ENCODE data around the gene NPAS2.

Gene NPAS2

DNA sequence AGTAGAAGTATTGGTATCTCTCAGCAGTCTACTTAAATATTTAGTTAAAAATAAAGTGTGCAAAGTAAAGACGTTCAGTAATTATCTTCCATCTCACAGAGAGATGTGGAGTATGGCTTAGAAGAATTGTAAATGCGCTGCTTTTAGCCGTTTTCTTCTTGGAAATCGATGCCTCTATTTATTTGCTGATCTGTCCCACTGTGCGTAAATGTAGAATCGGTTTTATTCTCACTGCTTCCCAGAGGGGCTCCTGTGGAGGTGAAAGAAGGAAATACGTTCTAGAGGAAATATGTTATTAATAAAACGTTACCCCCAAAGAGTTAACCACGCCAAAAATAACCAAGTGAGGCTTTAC lies 1.9 kb downstream of the NPAS2 start:
- no peak for DNase-seq (ENCODE audit: low spot score)

DNA sequence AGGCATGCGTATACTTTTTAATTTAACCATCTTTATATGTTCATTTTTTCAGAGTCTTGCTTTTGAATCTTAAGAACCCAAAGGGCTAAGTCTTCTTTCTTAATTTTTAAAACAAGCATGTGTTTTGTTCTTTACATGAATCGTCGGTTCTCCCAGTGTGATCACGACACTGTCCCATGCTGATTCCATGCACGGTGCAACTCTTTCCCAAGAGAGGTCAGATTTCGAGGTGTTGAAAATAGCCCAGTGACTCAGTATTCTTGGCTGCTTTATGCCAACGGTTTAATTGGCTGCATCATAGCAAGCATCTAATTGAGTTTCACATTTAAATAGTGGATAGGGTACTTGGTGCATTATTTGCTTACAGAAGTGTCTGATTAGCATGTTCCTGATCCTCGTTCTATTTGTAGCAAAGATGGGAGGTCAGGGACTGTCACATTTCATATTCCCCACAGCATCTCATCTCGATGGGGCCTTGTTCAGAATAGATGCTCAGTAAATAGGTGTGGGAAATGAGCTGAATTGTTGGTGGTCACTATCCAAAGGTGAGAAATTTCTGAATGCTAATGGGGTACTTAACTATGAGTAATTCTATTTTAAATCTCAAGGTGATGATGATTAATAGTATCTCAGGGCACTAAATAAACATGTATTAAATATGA lies 2.8 kb downstream of the NPAS2 start:
- DNase-seq (ENCODE audit: low spot score), result no peak

- no peak for DNase-seq (ENCODE audit: low spot score)
These were observed 3.9 kb downstream of the NPAS2 start for GRCh38 chr2:100823665-100824438.

GRCh38 chr2:100824842-100825241 lies 4.9 kb downstream of the NPAS2 start:
- DNase-seq (ENCODE audit: low spot score), result no peak

GRCh38 chr2:100826494-100826893 lies 6.6 kb downstream of the NPAS2 start:
- DNase-seq (ENCODE audit: low spot score), result no peak

DNA sequence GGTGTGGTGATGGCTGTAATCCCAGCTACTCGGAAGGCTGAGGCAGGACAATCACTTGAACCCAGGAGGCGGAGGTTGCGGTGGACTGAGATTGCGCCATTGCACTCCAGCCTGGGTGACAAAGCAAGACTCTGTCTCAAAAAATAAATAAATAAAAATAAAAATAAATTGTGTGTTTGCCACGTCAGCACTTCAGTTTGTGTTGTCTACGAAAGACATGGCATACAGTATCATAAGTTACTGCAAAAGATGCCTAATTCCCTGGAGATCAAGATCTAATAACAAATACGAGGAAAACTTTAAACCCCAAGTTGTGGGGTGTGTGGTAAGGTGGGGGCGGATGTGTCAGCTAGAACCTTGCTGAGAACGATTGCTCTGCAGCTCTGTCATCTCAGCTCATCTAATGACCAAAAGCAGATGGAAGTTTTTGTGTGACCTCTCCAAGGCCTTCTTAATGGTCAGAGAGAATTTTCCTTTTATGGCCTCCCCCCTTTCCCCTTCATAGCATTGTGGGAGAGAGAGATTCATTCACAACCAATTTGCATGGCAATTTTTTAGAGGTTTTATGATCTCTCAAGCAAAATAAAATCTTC lies 11.3 kb downstream of the NPAS2 start:
- no peak for DNase-seq (ENCODE audit: low spot score)

- DNase-seq (ENCODE audit: low spot score), result no peak
These were observed 11.9 kb downstream of the NPAS2 start for GRCh38 chr2:100831831-100832230.

DNA sequence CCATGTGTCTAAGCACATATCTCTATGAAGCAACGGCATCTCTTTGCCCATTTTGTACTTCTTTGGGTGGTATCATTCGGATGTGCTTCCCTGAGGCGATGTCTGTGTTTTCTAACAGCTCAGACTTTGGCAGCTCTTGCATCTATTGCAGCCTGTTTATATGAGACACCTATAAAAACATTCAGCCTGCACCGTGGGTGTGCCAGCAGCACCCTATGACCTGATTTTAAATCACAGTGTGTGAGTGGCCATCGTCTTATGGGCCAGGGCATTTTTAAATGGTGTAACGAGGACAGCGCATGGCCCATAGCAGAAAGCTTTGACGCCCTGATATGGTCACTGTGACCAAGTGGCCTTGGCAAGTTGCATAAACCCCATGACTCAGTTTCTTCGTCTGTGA lies 12.9 kb downstream of the NPAS2 start:
- no peak for DNase-seq (ENCODE audit: low spot score)

DNA sequence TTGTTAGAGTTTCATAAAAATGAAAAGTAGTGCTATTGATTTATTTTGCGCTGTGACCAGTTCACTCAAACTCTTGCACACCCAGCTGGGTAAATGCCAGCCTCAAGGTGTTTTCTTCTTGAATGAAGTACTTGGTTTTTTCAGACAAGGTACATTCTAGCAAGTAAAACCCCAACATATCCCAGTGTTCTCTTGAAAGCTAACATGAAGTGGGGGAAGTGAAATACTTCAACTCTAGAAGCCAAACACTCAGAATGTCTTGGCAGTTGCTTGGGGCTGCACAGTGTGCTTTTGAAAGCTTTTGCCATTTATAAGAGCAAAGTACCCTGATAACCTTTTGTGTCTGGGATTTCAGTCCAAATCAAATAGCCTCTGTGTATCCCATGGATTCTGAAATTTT lies 13.4 kb downstream of the NPAS2 start:
- DNase-seq (ENCODE audit: low spot score), result no peak

- DNase-seq (ENCODE audit: low spot score), result no peak
These were observed 14.3 kb downstream of the NPAS2 start for GRCh38 chr2:100834221-100834620.

GRCh38 chr2:100835006-100835659 lies 15.2 kb downstream of the NPAS2 start:
- no peak for DNase-seq (ENCODE audit: low spot score)

DNA sequence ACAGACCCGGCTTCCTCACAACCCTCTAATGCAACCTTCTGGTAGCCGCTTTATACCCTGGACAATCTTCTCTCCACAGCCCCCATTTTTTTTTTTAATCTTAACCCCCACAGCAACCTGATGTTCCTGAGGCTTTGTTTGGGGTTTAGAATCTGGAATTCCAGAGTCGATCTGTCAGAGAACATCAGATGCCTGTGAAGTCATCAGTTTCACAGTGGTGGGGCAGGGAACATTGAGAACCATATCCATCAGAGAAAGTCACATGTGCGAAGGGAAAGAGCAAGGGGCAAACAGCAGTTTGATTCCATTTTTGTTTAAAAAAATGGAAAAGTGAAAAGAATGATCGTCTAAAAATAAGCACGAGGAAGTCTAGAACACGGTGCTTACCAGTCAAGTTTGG lies 20.6 kb downstream of the NPAS2 start:
- DNase-seq (ENCODE audit: low spot score), result no peak

DNA sequence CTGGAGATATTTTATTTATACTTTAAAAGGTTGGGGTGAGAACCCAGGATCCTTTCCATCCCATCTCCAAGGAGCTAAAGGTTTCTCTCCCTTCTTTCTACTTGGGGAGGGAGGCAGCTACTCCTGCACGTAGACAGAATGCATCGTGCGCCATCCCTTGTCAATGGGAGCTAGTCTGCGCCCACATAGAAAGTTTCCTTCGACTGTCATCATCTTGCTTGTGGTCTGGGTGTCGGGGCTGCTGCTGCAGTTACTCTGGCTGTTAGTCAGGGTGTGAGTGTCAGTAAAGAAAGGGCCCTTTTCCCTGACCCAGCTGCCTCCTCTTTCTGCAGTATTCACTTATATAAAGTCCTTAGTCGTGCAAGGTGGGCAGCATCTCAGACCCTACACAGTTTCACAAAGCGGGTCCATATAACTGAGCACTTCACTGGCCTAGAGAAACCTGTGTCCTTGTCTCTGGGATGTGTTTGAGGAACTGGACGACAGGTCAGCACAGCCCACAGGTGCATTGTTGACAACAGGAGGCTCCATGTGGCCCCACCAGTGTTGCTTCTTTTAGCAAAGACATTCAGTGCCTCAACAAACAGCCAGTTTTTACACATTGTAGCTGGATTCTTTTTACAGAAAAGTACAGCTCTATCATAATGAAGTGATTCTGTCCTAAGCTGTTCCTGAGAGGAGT lies 22.4 kb downstream of the NPAS2 start:
- DNase-seq (ENCODE audit: low spot score), result no peak

- DNase-seq (ENCODE audit: low spot score), result no peak
These were observed 24.6 kb downstream of the NPAS2 start for GRCh38 chr2:100844514-100844913.

- no peak for DNase-seq (ENCODE audit: low spot score)
These were observed 25.4 kb downstream of the NPAS2 start for GRCh38 chr2:100845141-100845991.

- no peak for DNase-seq (ENCODE audit: low spot score)
These were observed 26.8 kb downstream of the NPAS2 start for GRCh38 chr2:100846716-100847115.

DNA sequence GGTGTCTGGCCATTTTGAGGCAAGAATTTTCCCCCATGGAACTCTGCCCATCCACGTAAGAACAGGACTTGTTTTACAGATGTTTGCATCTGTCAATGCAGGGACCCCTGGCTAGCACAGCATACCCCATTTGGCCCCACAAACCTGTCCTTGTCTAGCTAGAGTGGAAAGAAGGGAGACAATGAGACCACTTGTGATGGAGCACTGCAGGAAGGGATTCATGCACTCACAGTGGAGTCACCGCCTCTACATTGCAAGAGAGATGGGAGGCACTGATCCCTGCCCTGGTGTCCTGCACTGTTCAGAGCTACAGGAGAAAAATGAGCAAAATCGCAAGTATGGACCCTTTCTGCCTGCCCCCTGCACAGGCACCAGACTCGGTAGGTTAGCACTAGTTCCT lies 32.5 kb downstream of the NPAS2 start:
- no peak for DNase-seq (ENCODE audit: low spot score)

DNA sequence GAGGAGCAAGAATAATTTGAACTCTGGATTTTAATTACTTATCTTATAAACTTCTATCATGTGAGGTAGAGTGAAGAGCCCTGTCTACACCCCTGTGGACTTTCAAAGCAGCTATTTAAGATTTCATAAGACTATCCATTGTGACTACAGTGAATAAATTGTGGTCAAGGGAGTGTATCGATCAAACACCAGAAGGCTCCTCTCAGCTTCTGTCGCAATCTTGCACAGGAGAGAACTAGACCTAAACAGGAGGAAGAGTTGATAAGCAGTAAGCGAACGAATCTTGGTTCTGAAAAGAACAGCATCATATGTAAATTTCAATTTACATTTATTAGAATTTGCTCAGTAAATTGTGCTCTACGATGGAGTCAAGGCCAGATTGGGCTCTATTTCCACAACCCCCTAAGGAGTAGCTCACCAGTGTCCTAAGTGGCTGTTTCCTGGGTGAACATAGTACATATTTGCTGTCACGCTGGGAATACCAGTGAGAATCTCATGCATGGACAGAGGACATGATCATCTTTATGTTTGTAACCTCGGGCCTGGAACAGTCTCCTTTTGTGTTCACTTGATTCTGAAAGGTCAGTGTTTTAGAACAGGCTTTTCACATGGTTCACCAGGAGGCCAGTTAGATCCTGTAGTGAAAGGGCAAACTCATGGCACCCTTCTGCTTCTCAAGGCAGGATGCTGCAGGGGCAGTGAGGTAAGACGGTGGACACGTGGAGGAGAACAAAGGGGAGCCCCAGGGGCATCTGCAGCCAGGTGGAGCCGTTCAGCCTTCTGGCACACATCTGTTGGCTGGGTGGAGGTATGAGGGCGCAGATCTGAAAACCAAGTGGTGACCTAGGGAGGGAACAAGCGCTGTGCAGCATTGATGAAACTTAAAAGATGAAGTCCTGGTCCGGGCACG lies 33.3 kb downstream of the NPAS2 start:
- DNase-seq (ENCODE audit: low spot score), result no peak

GRCh38 chr2:100853909-100854810 lies 34.2 kb downstream of the NPAS2 start:
- DNase-seq (ENCODE audit: low spot score), result no peak
